HG03045 (cell line): Measurements from ENCODE around the gene KCTD1.

Source experiments
- ATAC-seq: cut with Tn5 transposase; IDR thresholded peaks from one replicate; pipeline ENCODE4 v1.9.1; 2021; ENCODE audit warnings: mild to moderate bottlenecking, moderate library complexity; ENCODE audit not compliant: unreplicated experiment

The KCTD1 gene

GRCh38 chr18:26548415-26549262, at the start of gene KCTD1:
KCTD1 (minus strand) TSS chr18:26548553; CDS start chr18:26548536, 17 bp downstream.
- peak; percentile 54 for ATAC-seq

GRCh38 chr18:26593365-26594320, 45.3 kb upstream of the KCTD1 start:
- no peak for ATAC-seq

GRCh38 chr18:26584745-26585144, 36.4 kb upstream of the KCTD1 start:
- ATAC-seq = no peak

GRCh38 chr18:26579941-26580618, 31.7 kb upstream of the KCTD1 start:
- no peak for ATAC-seq

- no peak for ATAC-seq
Measured at GRCh38 chr18:26575865-26576217, 27.5 kb upstream of the KCTD1 start.

- ATAC-seq = no peak
Measured at GRCh38 chr18:26574958-26575864, 26.9 kb upstream of the KCTD1 start.

GRCh38 chr18:26568926-26569665, 20.7 kb upstream of the KCTD1 start:
- ATAC-seq = no peak

GRCh38 chr18:26568513-26568912, 20.2 kb upstream of the KCTD1 start:
- ATAC-seq = no peak

- no peak for ATAC-seq
Measured at GRCh38 chr18:26566874-26567555, 18.7 kb upstream of the KCTD1 start.

GRCh38 chr18:26565514-26565913, 17.2 kb upstream of the KCTD1 start:
- ATAC-seq = no peak

- ATAC-seq = no peak
Measured at GRCh38 chr18:26563024-26563423, 14.7 kb upstream of the KCTD1 start.

GRCh38 chr18:26562568-26562967, 14.2 kb upstream of the KCTD1 start:
- no peak for ATAC-seq

GRCh38 chr18:26561769-26562168, 13.4 kb upstream of the KCTD1 start:
- ATAC-seq = no peak

- ATAC-seq = peak; percentile 79
Measured at GRCh38 chr18:26556573-26556972, 8.2 kb upstream of the KCTD1 start.

GRCh38 chr18:26555804-26556553, 7.6 kb upstream of the KCTD1 start:
- no peak for ATAC-seq

- ATAC-seq = no peak
Measured at GRCh38 chr18:26553943-26554342, 5.6 kb upstream of the KCTD1 start.

GRCh38 chr18:26551695-26552081, 3.3 kb upstream of the KCTD1 start:
- no peak for ATAC-seq

- no peak for ATAC-seq
Measured at GRCh38 chr18:26550998-26551694, 2.8 kb upstream of the KCTD1 start.
